Liver (tissue), 9 donors: Measurements from ENCODE around the gene F13A1. TPM values are rescaled to one million over a fixed set of nuclear protein-coding genes. Genes with fewer than 3 reads are reported as not detected.

ENCODE experiments used
- DNase-seq: peaks from one replicate; pipeline ENCODE4 v3.0.0-alpha.2; 2017; ENCODE audit warnings: low spot score
- H3K27ac ChIP-seq, 2 donors: one replicate each; pipeline ENCODE4 v1.7.0; 2013; ENCODE audit warnings: inconsistent platforms in 2 of 2, low read length in 2 of 2, control low read depth in 1 of 2, low read depth in 1 of 2, mild to moderate bottlenecking in 1 of 2
- H3K27me3 ChIP-seq, 4 donors: one replicate each; pipeline versions ENCODE4 v1.6.1 to v1.7.0; 2013; ENCODE audit warnings: low read length in 3 of 4, inconsistent platforms in 1 of 4, mild to moderate bottlenecking in 1 of 4, moderate library complexity in 1 of 4; ENCODE audit not compliant: control insufficient read depth in 4 of 4, insufficient read depth in 4 of 4
- H3K36me3 ChIP-seq, 4 donors: one replicate each; pipeline versions ENCODE4 v1.6.1 to v1.7.0; 2013; ENCODE audit warnings: low read length in 3 of 4, mild to moderate bottlenecking in 3 of 4, low read depth in 1 of 4, moderate library complexity in 1 of 4; ENCODE audit not compliant: control insufficient read depth in 4 of 4, insufficient read depth in 3 of 4
- H3K4me1 ChIP-seq, 4 donors: one replicate each; pipeline versions ENCODE4 v1.6.1 to v1.7.0; 2013; ENCODE audit warnings: low read length in 3 of 4, mild to moderate bottlenecking in 3 of 4, moderate library complexity in 1 of 4; ENCODE audit not compliant: control insufficient read depth in 4 of 4, insufficient read depth in 4 of 4
- H3K4me3 ChIP-seq, 3 donors: one replicate each; pipeline versions ENCODE4 v1.6.1 to v1.7.0; 2013; ENCODE audit warnings: low read length in 3 of 3, control low read depth in 1 of 3, low read depth in 1 of 3, mild to moderate bottlenecking in 1 of 3
- H3K9ac ChIP-seq, 2 donors: one replicate each; pipeline ENCODE4 v1.7.0; 2013; ENCODE audit warnings: low read length in 2 of 2, mild to moderate bottlenecking in 2 of 2, moderate library complexity in 2 of 2, control low read depth in 1 of 2, low read depth in 1 of 2
- H3K9me3 ChIP-seq, 4 donors: one replicate each; pipeline versions ENCODE4 v1.6.1 to v1.7.0; 2013; ENCODE audit warnings: low read length in 3 of 4; ENCODE audit not compliant: control insufficient read depth in 4 of 4
- ATF3 ChIP-seq: IDR thresholded peaks from 2 replicates; pipeline ENCODE4 v1.6.1; 2016; ENCODE audit warnings: antibody characterized with exemption
- CTCF ChIP-seq: fragments of 150-350 bp; IDR thresholded peaks from 2 replicates; pipeline ENCODE4 v1.5.1; 2017; ENCODE audit warnings: improper control_type of control experiment, low read depth, low read length; ENCODE audit not compliant: missing input control
- EGR1 ChIP-seq, 2 donors: IDR thresholded peaks; 2 replicates each; pipeline ENCODE4 v1.6.1; 2016 to 2018; ENCODE audit warnings: antibody characterized with exemption in 2 of 2, low read depth in 2 of 2
- FOXA2 ChIP-seq: IDR thresholded peaks from 2 replicates; pipeline ENCODE4 v1.6.1; 2016; ENCODE audit warnings: antibody characterized with exemption
- GABPA ChIP-seq, 2 donors: IDR thresholded peaks in 1 of 2; conservative IDR thresholded peaks in 1 of 2; 2 replicates each; pipeline ENCODE4 v1.6.1; 2016; ENCODE audit warnings: antibody characterized with exemption in 2 of 2, mild to moderate bottlenecking in 1 of 2, moderate library complexity in 1 of 2
- HNF4A ChIP-seq, 2 donors: conservative IDR thresholded peaks; 2 replicates each; pipeline ENCODE4 v1.6.1; 2016; ENCODE audit warnings: antibody characterized with exemption in 2 of 2, mild to moderate bottlenecking in 2 of 2
- HNF4G ChIP-seq: IDR thresholded peaks from 2 replicates; pipeline ENCODE4 v1.6.1; 2016; ENCODE audit warnings: antibody characterized with exemption
- MAX ChIP-seq: IDR thresholded peaks from 2 replicates; pipeline ENCODE4 v1.6.1; 2016; ENCODE audit warnings: antibody characterized with exemption
- NR2F2 ChIP-seq: IDR thresholded peaks from 2 replicates; pipeline ENCODE4 v1.6.1; 2016; ENCODE audit warnings: antibody characterized with exemption
- RXRA ChIP-seq, 2 donors: IDR thresholded peaks; 2 replicates each; pipeline ENCODE4 v1.6.1; 2017 to 2018; ENCODE audit warnings: antibody characterized with exemption in 2 of 2, mild to moderate bottlenecking in 1 of 2
- TAF1 ChIP-seq: conservative IDR thresholded peaks from 2 replicates; pipeline ENCODE4 v1.6.1; 2016; ENCODE audit warnings: antibody characterized with exemption, mild to moderate bottlenecking
- YY1 ChIP-seq: IDR thresholded peaks from 2 replicates; pipeline ENCODE4 v1.6.1; 2016; ENCODE audit warnings: antibody characterized with exemption, mild to moderate bottlenecking
- ZBTB33 ChIP-seq: IDR thresholded peaks from 2 replicates; pipeline ENCODE4 v1.6.1; 2016; ENCODE audit warnings: antibody characterized with exemption
- WGBS: extraction: QIAGEN DNeasy Blood & Tissue Kit; methylation state at CpG from one replicate; pipeline ENCODE4 v1.1.7; 2013; 5-methylcytosine and 5-hydroxymethylcytosine counted together
- polyA plus RNA-seq, 2 donors: library from polyadenylated mRNA; stranded (reverse) in 1 of 2; unstranded in 1 of 2; fragments of 200-250 nt in 1 of 2; fragments of >200 nt in 1 of 2; fragmentation: Nextera tagmentation in 1 of 2; extraction: Ambion mirVana in 1 of 2; gene quantifications; one replicate each; pipeline versions ENCODE4 v1.2.1 to v1.2.3, GENCODE V29; 2013 to 2015
- total RNA-seq, 2 donors: library from RNA; depleted of rRNA; stranded (reverse); fragments of >200 nt; gene quantifications; one replicate each; pipeline ENCODE4 v1.2.3, GENCODE V29; 2014
- donor health status: healthy.
- donor health status: healthy.
- donor health status: healthy.
- donor health status: healthy.
- donor health status: healthy.

F13A1 gene
- total and polyA plus RNA-seq, 4 donors: 0.46 to 18.3 (median 5.1) TPM

GRCh38 chr6:6195080-6195479 lies 125.4 kb downstream of the F13A1 start:
- Histone ChIP-seq H3K27ac (no peak overlapping the region), H3K9me3 (no peaks in the 10 kb centered on the region), H3K4me3 (no peak overlapping the region), H3K9ac (no peak overlapping the region), H3K36me3 (no peaks in the 10 kb centered on the region), H3K27me3 (peaks cover 0 to 6% (median 1%) of the 10 kb centered on the region in 4 donors), H3K4me1 (no peaks in the 10 kb centered on the region)
- no peak for DNase-seq
- WGBS: 71% methylated on average over 1 of the region's 1 CpG
- TF ChIP-seq RXRA (IDR thresholded peaks at IDR 0.05) (no peak), ZBTB33 (no peak), NR2F2 (no peak), EGR1 (IDR thresholded peaks at IDR 0.05; ENCODE audit: low read depth in 2 of 2) (no peak), TAF1 (no peak), ATF3 (no peak), MAX (no peak), HNF4G (no peak), HNF4A (conservative IDR thresholded peaks at IDR 0.05) (no peak), FOXA2 (no peak)

- no peak overlapping the region for H3K4me3 ChIP-seq
- TF ChIP-seq EGR1 (IDR thresholded peaks at IDR 0.05; ENCODE audit: low read depth in 2 of 2) (no peak), HNF4G (no peak), TAF1 (no peak), YY1 (no peak), HNF4A (conservative IDR thresholded peaks at IDR 0.05) (no peak), CTCF (no peak)
- no peak for DNase-seq
- peaks cover 0 to 6% (median 1%) of the 10 kb centered on the region in 4 donors for H3K27me3 ChIP-seq
- no peaks in the 10 kb centered on the region for H3K36me3 ChIP-seq
- no peaks in the 10 kb centered on the region for H3K9me3 ChIP-seq
- 64% methylated on average over 7 of the region's 7 CpGs for WGBS
- H3K9ac ChIP-seq: no peak overlapping the region
- H3K27ac ChIP-seq: no peak overlapping the region
- H3K4me1 ChIP-seq: no peaks in the 10 kb centered on the region
Measured at GRCh38 chr6:6193221-6193745, 127.2 kb downstream of the F13A1 start.

- Histone ChIP-seq H3K27ac (no peak overlapping the region), H3K27me3 (peaks cover 0 to 6% (median 1%) of the 10 kb centered on the region in 4 donors), H3K9me3 (no peaks in the 10 kb centered on the region), H3K9ac (no peak overlapping the region), H3K36me3 (no peaks in the 10 kb centered on the region), H3K4me3 (no peak overlapping the region), H3K4me1 (no peaks in the 10 kb centered on the region)
- WGBS: 84% methylated on average over 1 of the region's 1 CpG
- TF ChIP-seq ATF3: no peak
- TF ChIP-seq RXRA (IDR thresholded peaks at IDR 0.05): no peak
- no peak for TF ChIP-seq EGR1 (IDR thresholded peaks at IDR 0.05; ENCODE audit: low read depth in 2 of 2)
- TF ChIP-seq MAX: no peak
- no peak for TF ChIP-seq GABPA (IDR thresholded peaks at IDR 0.05 in 1 of 2, conservative IDR thresholded peaks at IDR 0.05 in 1 of 2)
- no peak for TF ChIP-seq HNF4G
- no peak for DNase-seq
Measured at GRCh38 chr6:6191909-6192308, 128.6 kb downstream of the F13A1 start.
